Stimulated activated CD4-positive, alpha-beta T cell treated with anti-CD3 and anti-CD28 coated beads, Interleukin-15, amount 100 ng/mL, for 24 hours (primary cell): ENCODE data around the gene MTRR.
A peak's percentile ranks its signal among the peaks of the same experiment; 100 is the strongest.

Source experiments
- DNase-seq: peaks from one replicate; pipeline ENCODE4 v3.0.0-alpha.2; 2020

MTRR gene

DNA sequence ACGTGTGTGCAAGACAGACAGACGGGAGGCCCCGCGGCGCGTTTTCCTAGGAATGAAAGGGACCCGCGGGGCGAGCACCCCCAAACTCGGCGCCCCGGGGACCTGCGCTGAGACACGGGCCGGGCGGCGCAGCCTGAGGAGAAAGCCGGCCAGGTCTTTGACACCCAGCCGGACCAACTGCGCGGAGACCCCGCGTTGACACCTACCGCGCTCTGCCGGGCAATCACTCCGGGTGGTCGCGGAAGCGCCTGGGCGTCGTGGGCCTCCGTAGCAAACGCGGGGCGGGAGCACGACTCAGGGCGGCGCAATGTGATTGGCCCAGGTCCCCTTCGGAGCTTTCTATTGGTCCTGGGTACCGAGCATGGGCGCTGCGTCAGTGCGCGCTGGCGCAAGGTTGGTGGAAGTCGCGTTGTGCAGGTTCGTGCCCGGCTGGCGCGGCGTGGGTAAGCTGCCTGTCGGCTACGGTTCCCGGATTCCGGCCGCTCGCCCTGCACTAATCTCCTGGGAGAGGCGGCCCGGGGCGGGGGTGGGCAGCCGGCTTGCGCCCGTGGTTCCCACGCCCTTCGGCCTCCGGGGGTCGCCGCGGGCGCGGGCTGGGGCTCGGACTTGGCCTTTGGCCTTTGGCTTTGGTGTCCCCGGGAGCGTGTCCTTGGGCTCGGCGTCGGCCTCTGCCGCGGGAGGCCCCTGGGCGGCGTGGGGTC lies at the start of gene MTRR, which contains the start of gene FASTKD3:
Gene MTRR (plus strand): TSS at position 376 of the 701 bp plus-strand sequence. CDS start 1,647 bp downstream, outside the sequence.
Gene FASTKD3 (minus strand): TSS at position 259 of the 701 bp plus-strand sequence. CDS start 948 bp downstream, outside the sequence.
- peak; percentile 93 for DNase-seq

- no peak for DNase-seq
Observed at GRCh38 chr5:7822449-7822848, 46.5 kb upstream of the MTRR start.

GRCh38 chr5:7823594-7823993 lies 45.4 kb upstream of the MTRR start:
- no peak for DNase-seq

DNA sequence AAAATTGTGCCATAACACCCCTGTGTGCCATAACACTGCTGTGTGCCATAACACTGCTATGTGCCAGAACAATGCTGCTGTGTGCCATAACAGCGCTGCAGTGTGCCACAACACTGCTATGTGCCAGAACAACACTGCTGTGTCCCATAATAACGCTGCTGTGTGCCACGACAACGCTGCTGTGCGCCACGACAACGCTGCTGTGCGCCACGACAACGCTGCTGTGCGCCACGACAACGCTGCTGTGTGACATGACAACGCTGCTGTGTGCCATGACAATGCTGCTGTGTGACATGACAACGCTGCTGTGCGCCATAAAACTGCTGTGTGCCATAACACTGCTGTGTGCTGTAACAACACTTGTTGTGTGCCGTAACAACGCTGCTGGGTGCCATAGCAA lies 44.0 kb upstream of the MTRR start:
- no peak for DNase-seq

DNA sequence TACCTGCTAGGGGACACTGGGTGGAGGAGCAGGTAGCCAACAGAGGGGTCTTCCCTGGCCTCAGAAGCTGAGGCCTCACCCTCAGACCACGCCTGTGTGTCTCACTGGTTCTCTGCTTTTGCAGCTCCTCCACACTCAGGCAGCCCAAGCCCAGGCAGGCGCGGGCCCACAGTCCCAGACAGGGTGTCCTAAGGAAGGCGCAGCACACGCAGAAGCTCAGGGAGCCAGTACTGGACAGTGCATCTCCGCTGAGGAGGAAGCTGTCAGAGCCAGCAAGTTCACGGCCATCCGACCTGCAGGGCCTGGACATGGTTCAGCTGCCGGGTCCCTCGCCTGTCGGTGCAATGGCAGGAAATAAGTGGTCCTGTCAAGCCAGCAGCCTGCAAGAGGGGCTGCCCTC lies 43.3 kb upstream of the MTRR start:
- DNase-seq: no peak

DNA sequence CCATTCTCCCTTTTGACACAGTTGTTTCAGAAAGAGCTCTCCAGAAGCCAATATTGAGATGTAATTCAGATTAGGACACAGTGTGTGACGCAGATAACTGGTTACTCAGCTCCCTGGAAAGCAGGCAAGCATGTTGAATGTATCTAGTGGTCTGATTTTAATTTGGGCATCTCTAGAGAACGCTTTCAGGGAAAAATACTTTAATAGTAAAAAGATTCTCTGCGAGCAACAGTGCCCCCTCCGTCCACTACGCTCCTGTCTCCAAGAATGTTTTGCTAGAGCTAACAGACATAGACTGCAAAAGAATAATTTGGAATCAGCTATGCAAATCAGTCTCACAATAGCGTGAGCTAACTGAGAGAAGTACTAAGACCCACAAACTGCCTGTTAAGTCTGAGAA lies 41.3 kb upstream of the MTRR start:
- no peak for DNase-seq

DNA sequence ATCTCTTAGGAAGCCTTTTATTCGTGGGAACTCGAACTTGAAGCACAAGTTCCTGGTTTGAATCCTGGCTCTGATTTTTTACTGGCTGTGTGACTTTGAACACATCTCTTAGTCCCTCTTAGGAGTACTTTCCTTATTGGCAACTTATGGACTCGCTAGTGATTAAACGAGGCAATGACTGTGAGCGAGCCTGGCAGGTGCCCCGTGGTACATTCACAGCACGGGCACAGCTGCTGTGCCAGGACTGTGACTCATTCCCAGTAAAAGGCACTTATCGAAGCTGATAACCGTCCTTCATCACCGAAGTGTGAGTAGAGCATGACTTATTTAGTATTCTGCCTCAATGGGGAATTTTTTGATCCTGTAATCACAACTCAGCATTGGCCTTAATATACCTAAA lies 40.7 kb upstream of the MTRR start:
- DNase-seq: no peak

DNA sequence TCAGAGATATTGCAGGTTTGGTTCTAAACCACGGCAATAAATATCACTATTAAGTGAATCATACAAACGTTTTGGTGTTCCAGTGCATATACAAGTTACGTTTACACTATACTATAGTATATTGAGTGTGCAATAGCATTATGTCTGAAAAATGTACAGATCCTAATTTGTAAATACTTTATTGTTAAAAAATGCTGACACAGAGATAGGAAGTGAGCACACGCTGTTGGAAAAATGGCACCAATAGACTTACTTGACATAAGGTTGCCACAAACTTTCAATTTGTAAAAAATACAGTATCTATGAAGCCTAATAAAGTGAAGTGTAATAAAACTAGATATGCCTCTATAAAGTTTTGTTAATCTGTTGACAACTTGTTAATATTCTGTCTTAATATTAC lies 34.0 kb upstream of the MTRR start:
- DNase-seq: no peak

DNA sequence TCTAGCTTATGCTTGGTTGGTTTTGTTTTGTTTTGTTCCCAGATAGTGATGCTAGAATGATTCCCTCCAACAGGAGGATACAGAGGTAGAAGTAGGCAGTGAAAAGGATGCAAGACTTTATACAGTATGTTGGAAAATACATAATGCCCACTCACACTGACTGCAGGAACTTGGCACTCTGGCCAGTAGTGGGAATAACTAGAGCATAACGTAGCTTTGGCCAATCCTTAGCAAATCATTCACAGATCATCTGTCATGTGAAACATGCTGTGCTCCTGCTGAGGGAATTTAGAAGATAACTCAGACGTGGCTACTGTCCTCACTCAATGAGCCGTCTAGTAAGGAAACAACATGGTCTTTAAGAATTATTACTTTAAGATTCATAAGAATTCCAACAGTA lies 31.5 kb upstream of the MTRR start:
- no peak for DNase-seq

- DNase-seq: no peak
Observed at GRCh38 chr5:7842531-7842930, 26.4 kb upstream of the MTRR start.

DNA sequence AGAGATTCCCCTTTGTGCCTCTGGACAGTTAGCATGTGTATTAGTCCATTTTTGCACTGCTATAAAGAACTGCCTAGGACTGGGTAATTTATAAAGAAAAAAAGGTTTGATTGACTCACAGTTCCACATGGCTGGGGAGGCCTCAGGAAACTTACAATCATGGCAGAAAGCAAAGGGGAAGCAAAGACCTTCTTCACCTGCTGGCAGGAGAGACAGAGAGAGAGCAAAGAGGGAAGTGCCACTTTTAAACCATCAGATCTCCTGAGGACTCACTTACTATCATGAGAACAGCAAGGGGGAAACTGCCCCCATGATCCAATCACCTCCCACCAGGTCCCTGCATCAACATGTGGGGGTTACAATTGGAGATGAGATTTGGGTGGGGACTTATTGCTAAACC lies 24.0 kb upstream of the MTRR start:
- no peak for DNase-seq

DNA sequence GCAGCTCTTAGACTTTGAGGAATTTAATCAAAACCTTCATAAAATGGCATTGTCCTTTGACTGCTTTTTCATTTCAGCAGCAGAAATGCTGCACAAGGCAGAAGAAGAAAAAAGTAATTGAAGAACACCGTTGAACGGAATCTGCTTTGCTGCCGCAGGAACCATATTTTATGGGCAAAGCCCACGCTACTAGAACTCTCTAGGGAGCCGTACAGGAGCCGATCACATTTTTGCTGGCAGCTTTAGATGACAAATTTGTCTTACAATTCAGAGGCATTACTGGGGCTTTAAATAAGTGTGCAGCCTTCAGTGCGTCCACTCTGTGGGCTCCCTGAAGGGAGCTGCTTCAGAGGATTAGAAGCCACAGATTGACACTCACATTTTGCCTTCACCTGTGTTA lies 23.4 kb upstream of the MTRR start:
- DNase-seq: no peak

GRCh38 chr5:7846327-7846726 lies 22.6 kb upstream of the MTRR start:
- DNase-seq: no peak

DNA sequence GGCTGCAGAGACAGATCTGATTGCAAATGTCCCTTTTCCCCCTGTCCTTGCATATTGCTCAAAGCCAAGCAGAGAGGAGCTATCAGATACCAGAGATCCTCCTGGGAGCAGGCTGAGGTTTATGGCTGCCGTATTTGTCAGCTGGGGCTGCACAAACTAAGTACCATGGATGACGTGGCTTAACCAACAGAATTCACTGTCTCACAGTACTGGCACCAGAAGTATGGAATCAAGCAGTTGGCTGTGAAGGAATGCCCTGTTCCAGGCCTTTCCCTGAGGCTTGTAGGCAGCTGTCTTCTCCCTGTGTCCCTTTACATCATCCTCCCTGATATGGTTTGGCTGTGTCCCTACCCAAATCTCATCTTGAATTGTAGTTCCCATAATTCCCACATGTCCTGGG lies 20.7 kb upstream of the MTRR start:
- no peak for DNase-seq

DNA sequence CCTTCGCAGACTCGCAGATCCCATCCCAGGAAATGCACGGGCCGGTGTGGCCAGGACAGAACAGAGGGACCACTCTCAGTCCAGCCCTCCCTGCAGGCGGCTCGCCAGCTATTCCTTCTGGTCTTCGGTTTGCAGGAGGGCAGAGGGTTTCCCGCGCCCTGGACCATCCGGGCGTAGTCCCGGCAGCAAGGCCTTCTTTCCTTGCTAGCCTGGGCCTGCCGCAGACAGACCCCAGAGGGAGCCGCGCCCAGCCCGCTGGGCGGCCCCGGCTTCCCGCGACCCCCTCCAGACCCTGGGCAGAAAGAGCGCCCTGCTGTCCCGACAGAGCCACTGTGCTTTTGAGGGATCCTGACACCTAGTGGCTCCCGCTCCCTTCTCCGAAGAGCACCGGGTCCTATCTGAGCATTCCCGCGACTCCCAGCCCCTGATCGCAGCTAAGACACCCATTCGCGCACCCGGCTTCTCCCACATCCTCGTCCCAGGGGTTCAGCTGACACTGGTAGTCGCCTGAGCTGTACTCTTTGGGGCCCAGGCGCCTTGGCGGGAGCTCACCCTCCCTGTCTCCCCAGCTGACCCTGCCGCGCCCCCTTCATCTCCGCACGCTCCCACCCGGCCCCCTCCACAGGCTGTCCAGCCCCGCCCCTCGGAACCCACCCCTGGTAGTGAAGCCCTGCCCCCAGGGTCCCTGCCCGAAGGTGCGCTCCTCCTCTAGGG lies 19.1 kb upstream of the MTRR start:
- DNase-seq: peak; percentile 21

- peak; percentile 24 for DNase-seq
Observed at GRCh38 chr5:7850395-7851239, 18.3 kb upstream of the MTRR start, which contains the start of gene CFAP90. TSS of gene CFAP90 (minus strand) at chr5:7851133. CDS start at chr5:7851021, 112 bp downstream.

- DNase-seq: no peak
Observed at GRCh38 chr5:7851240-7851592, 17.7 kb upstream of the MTRR start.

DNA sequence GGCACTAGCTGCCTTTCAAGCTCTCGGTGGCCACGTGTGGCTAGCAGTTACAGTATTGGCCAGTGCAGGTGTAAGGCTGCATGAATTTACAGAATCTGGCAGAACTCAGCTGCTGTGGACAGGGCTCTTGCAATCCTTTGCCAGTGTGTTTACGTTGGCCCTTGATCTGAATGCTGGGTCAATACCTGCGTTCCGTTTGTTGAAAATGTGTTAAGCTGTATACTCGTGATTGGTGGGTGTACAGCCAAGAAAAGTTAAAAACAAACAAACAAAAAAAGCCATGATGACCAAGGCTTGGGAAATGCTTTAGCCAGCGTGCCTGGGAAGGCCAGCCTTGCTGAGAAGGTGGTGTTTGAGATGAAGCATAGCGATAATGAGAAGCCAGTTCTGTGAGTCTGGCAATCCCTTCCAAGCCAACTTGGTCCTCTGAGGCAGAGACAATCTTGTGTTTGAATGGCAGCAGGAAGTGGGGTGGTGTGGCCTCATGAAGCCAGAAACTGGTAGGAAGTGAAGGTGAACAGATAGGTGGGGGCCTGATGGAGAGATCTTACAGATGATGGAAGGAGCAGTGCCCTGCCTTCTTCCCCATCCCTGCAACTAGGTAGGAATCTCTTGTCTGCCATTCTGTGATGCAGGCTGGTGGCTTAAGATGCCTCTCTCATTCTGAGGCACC lies 17.2 kb upstream of the MTRR start:
- DNase-seq: no peak

- no peak for DNase-seq
Observed at GRCh38 chr5:7852542-7852941, 16.4 kb upstream of the MTRR start.

DNA sequence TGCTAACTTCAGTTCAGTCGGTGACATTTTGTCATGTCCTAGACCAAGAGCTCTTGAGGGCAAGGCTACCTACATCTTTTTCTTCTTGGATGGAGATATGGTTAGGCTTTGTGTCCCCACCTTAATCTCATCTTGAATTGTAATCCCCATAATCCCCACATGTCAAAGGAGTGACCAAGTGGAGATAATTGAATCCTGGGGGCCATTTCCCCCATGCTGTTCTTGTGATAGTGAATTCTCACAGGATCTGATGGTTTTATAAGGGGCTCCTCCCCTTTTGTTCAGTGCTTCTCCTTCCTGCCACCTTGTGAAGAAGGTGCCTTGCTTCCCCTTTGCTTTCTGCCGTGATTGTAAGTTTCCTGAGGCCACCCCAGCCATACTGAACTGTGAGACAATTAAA lies 16.0 kb upstream of the MTRR start:
- DNase-seq: no peak

DNA sequence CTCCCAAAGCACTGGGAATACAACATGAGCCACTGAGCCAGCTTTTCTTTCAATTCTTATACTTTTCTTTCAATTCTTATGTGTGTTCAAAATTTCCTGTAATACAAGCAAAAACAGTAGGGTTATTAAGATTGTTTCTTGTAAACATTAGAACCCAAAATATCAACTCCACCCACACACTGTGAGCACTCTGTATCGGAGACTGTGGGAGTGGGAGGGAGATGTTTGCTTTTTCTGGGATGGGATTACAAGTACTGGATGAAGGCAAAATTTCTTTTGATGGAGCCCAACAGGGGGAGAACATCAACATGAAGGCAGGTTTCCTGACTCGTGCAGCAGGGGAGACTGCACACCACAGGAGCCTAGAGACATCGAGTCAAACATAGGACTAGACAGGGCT lies 13.3 kb upstream of the MTRR start:
- no peak for DNase-seq

GRCh38 chr5:7856855-7857254 lies 12.1 kb upstream of the MTRR start:
- peak; percentile 24 for DNase-seq

GRCh38 chr5:7857361-7857760 lies 11.6 kb upstream of the MTRR start:
- DNase-seq: no peak
